OCI-LY1 (cell line): ENCODE measurements around the gene NPW.

Source experiments
- H2AFZ ChIP-seq: fragments of 200-600 bp; sonication (generic), shearing (Covaris generic); 2 replicates; pipeline ENCODE4 v1.6.0; 2014; ENCODE audit warnings: antibody characterized with exemption, mild to moderate bottlenecking, low read length
- H3F3A ChIP-seq: fragments of 200-600 bp; sonication (generic), shearing (Covaris generic); 2 replicates; pipeline ENCODE4 v1.6.0; 2014; ENCODE audit warnings: mild to moderate bottlenecking, antibody characterized with exemption, low read length, moderate library complexity; ENCODE audit not compliant: insufficient read depth
- H3K27ac ChIP-seq: fragments of 200-600 bp; sonication (generic); 2 replicates; pipeline ENCODE4 v1.5.1; 2014; ENCODE audit warnings: low read length, mixed run types, mild to moderate bottlenecking, low read depth; ENCODE audit not compliant: poor library complexity, severe bottlenecking
- H3K27me3 ChIP-seq: fragments of 200-600 bp; sonication (generic); 2 replicates; pipeline ENCODE4 v1.6.0; 2014; ENCODE audit warnings: antibody characterized with exemption, mild to moderate bottlenecking, low read length, moderate library complexity; ENCODE audit not compliant: insufficient read depth
- H3K36me3 ChIP-seq: fragments of 200-600 bp; sonication (generic); 2 replicates; pipeline ENCODE4 v1.6.1; 2014; ENCODE audit warnings: mild to moderate bottlenecking, antibody characterized with exemption, low read length, moderate library complexity, mixed read lengths; ENCODE audit not compliant: insufficient read depth
- H3K4me1 ChIP-seq: fragments of 200-600 bp; sonication (generic); 2 replicates; pipeline ENCODE4 v1.5.1; 2014; ENCODE audit warnings: mild to moderate bottlenecking, low read length, moderate library complexity; ENCODE audit not compliant: insufficient read depth, severe bottlenecking
- H3K4me2 ChIP-seq: fragments of 200-600 bp; sonication (generic), shearing (Covaris generic); 2 replicates; pipeline ENCODE4 v1.6.1; 2014; ENCODE audit warnings: low read length
- H3K4me3 ChIP-seq: fragments of 200-600 bp; sonication (generic); 2 replicates; pipeline ENCODE4 v1.5.1; 2014; ENCODE audit warnings: low read length, low read depth, mild to moderate bottlenecking, mixed read lengths; ENCODE audit not compliant: poor library complexity, severe bottlenecking
- H3K79me2 ChIP-seq: fragments of 200-600 bp; shearing (Covaris generic); 2 replicates; pipeline ENCODE4 v1.6.1; 2016; ENCODE audit warnings: mixed run types, low read length, mixed read lengths; ENCODE audit not compliant: insufficient read depth
- H3K9ac ChIP-seq: fragments of 200-600 bp; sonication (generic), shearing (Covaris generic); 2 replicates; pipeline ENCODE4 v1.6.1; 2014; ENCODE audit warnings: mild to moderate bottlenecking, low read length, mixed read lengths
- H3K9me2 ChIP-seq: fragments of 200-600 bp; sonication (generic), shearing (Covaris generic); 2 replicates; pipeline ENCODE4 v1.6.1; 2014; ENCODE audit warnings: low read depth, mild to moderate bottlenecking, low read length, mixed read lengths
- H3K9me3 ChIP-seq: fragments of 200-600 bp; shearing (Covaris generic); 2 replicates; pipeline ENCODE4 v1.6.1; 2014; ENCODE audit warnings: low read length, mixed read lengths
- H4K20me1 ChIP-seq: fragments of 200-600 bp; sonication (generic), shearing (Covaris generic); 2 replicates; pipeline ENCODE4 v1.6.0; 2016; ENCODE audit warnings: mild to moderate bottlenecking, low read length; ENCODE audit not compliant: insufficient read depth
- CTCF ChIP-seq: fragments of 200-600 bp; sonication (generic), shearing (Covaris generic); IDR thresholded peaks from 2 replicates; pipeline ENCODE4 v1.5.1; 2017; ENCODE audit warnings: mild to moderate bottlenecking, antibody characterized with exemption, low read length, moderate library complexity, mixed read lengths
- EZH2 ChIP-seq: fragments of 200-600 bp; sonication (generic), shearing (Covaris generic); IDR thresholded peaks from 2 replicates; pipeline ENCODE4 v1.8.0; 2017; ENCODE audit warnings: borderline replicate concordance, mixed run types, mild to moderate bottlenecking, antibody characterized with exemption, low read length, moderate library complexity, mixed read lengths

The NPW gene

GRCh38 chr16:2003827-2004641, 15.6 kb upstream of the NPW start:
- Histone ChIP-seq H4K20me1 (no peaks in the 10 kb centered on the region), H3K9ac (no peak overlapping the region), H3K4me3 (no peak overlapping the region), H3F3A (no peaks in the 10 kb centered on the region), H3K9me2 (no peaks in the 10 kb centered on the region), H3K9me3 (no peaks in the 10 kb centered on the region), H3K27ac (no peak overlapping the region), H3K4me1 (peaks cover 45% of the 10 kb centered on the region), H3K27me3 (no peaks in the 10 kb centered on the region), H2AFZ (no peak overlapping the region), H3K36me3 (peaks cover 53% of the 10 kb centered on the region), H3K79me2 (peaks cover 9% of the 10 kb centered on the region), H3K4me2 (peak overlapping the region; percentile 6; the same call in 1 of the 2 replicates)
- TF ChIP-seq CTCF (peak; percentile 94), EZH2 (no peak)

GRCh38 chr16:2004795-2005517, 14.6 kb upstream of the NPW start:
- no peak overlapping the region for H2AFZ ChIP-seq
- peaks cover 43% of the 10 kb centered on the region for H3K36me3 ChIP-seq
- no peak overlapping the region for H3K27ac ChIP-seq
- H3K9me2 ChIP-seq = no peaks in the 10 kb centered on the region
- H3K27me3 ChIP-seq = no peaks in the 10 kb centered on the region
- H3K9me3 ChIP-seq = no peaks in the 10 kb centered on the region
- peaks cover 11% of the 10 kb centered on the region for H3K79me2 ChIP-seq
- no peaks in the 10 kb centered on the region for H4K20me1 ChIP-seq
- TF ChIP-seq EZH2 (no peak), CTCF (no peak)
- H3K4me2 ChIP-seq = peak overlapping the region; percentile 18; the same call in 1 of the 2 replicates
- H3F3A ChIP-seq = no peaks in the 10 kb centered on the region
- no peak overlapping the region for H3K4me3 ChIP-seq
- peaks cover 47% of the 10 kb centered on the region for H3K4me1 ChIP-seq
- H3K9ac ChIP-seq = no peak overlapping the region

- peak overlapping the region; percentile 13 for H3K4me3 ChIP-seq
- H3K9ac ChIP-seq = no peak overlapping the region; the same call in 1 of the 2 replicates
- peaks cover 53% of the 10 kb centered on the region for H3K4me1 ChIP-seq
- H3K79me2 ChIP-seq = peaks cover 11% of the 10 kb centered on the region
- no peaks in the 10 kb centered on the region for H4K20me1 ChIP-seq
- peak overlapping the region; percentile 48; the same call in 1 of the 2 replicates for H3K4me2 ChIP-seq
- no peak overlapping the region for H2AFZ ChIP-seq
- no peaks in the 10 kb centered on the region for H3K27me3 ChIP-seq
- peaks cover 36% of the 10 kb centered on the region for H3K36me3 ChIP-seq
- H3K9me2 ChIP-seq = no peaks in the 10 kb centered on the region
- H3K27ac ChIP-seq = no peak overlapping the region
- H3F3A ChIP-seq = no peaks in the 10 kb centered on the region
- TF ChIP-seq EZH2 = no peak
- peak; percentile 78 for TF ChIP-seq CTCF
- no peaks in the 10 kb centered on the region for H3K9me3 ChIP-seq
Observed at GRCh38 chr16:2005646-2006045, 13.9 kb upstream of the NPW start.
